SU-DHL-6 (cell line): ENCODE data around the gene JMJD4.

Source experiments
- H2AFZ ChIP-seq: fragments of 200-600 bp; sonication (generic); 2 replicates; pipeline ENCODE4 v1.6.1; 2014; ENCODE audit warnings: low read depth, mild to moderate bottlenecking, moderate library complexity, mixed read lengths, antibody characterized with exemption, low read length; ENCODE audit not compliant: severe bottlenecking
- H3F3A ChIP-seq: fragments of 200-600 bp; shearing (Covaris generic); 2 replicates; pipeline ENCODE4 v1.6.0; 2016; ENCODE audit warnings: antibody characterized with exemption, mild to moderate bottlenecking; ENCODE audit not compliant: insufficient read depth
- H3K27ac ChIP-seq: fragments of 200-600 bp; sonication (generic); 2 replicates; pipeline ENCODE4 v1.5.1; 2016; ENCODE audit warnings: low read depth, mild to moderate bottlenecking, low read length, moderate library complexity, mixed read lengths
- H3K27me3 ChIP-seq: fragments of 200-600 bp; sonication (generic), shearing (Covaris generic); 2 replicates; pipeline ENCODE4 v1.6.0; 2014; ENCODE audit warnings: mild to moderate bottlenecking, low read length
- H3K36me3 ChIP-seq: fragments of 200-600 bp; sonication (generic); 2 replicates; pipeline ENCODE4 v1.6.1; 2014; ENCODE audit warnings: mild to moderate bottlenecking, low read length, mixed read lengths
- H3K4me2 ChIP-seq: fragments of 300-600, 200-600 bp; shearing (Covaris generic), sonication (generic); 2 replicates; pipeline ENCODE4 v1.6.0; 2014; ENCODE audit warnings: low read length, low read depth, mild to moderate bottlenecking; ENCODE audit not compliant: poor library complexity, severe bottlenecking
- H3K4me3 ChIP-seq: fragments of 200-600 bp; sonication (generic); 2 replicates; pipeline ENCODE4 v1.5.1; 2014; ENCODE audit warnings: antibody characterized with exemption, low read length, mild to moderate bottlenecking, mixed read lengths; ENCODE audit not compliant: insufficient read depth, poor library complexity, severe bottlenecking
- H3K79me2 ChIP-seq: fragments of 200-600 bp; sonication (generic); 2 replicates; pipeline ENCODE4 v1.6.1; 2014; ENCODE audit warnings: mild to moderate bottlenecking, low read length, moderate library complexity; ENCODE audit not compliant: insufficient read depth
- H3K9ac ChIP-seq: fragments of 200-600 bp; sonication (generic); 2 replicates; pipeline ENCODE4 v1.7.0; 2014; ENCODE audit warnings: mild to moderate bottlenecking, low read length
- H3K9me2 ChIP-seq: fragments of 200-600 bp; sonication (generic); replicated peaks from 2 replicates; pipeline ENCODE4 v1.6.1; 2014; ENCODE audit warnings: low read length; ENCODE audit not compliant: insufficient read depth
- H3K9me3 ChIP-seq: fragments of 200-600 bp; sonication (generic); 2 replicates; pipeline ENCODE4 v1.6.1; 2014; ENCODE audit warnings: low read length, mixed read lengths; ENCODE audit not compliant: insufficient read depth
- H4K20me1 ChIP-seq: fragments of 200-600 bp; sonication (generic); 2 replicates; pipeline ENCODE4 v1.6.1; 2014; ENCODE audit warnings: low read depth, mild to moderate bottlenecking, antibody characterized with exemption, low read length, moderate library complexity, mixed read lengths
- EZH2phosphoT487 ChIP-seq: fragments of 200-600 bp; sonication (generic), shearing (Covaris generic); conservative IDR thresholded peaks from 2 replicates; pipeline ENCODE4 v1.6.1; 2018; ENCODE audit warnings: mild to moderate bottlenecking, antibody characterized with exemption, low read length, moderate library complexity, mixed read lengths
- TF ChIP-seq, protein P1 (sequence below): fragments of 200-600 bp; sonication (generic); IDR thresholded peaks from one replicate; pipeline ENCODE4 v1.5.1; 2017; ENCODE audit warnings: antibody characterized with exemption, mild to moderate bottlenecking, low read length, moderate library complexity; ENCODE audit not compliant: insufficient read depth, poor library complexity, severe bottlenecking

Gene JMJD4

DNA sequence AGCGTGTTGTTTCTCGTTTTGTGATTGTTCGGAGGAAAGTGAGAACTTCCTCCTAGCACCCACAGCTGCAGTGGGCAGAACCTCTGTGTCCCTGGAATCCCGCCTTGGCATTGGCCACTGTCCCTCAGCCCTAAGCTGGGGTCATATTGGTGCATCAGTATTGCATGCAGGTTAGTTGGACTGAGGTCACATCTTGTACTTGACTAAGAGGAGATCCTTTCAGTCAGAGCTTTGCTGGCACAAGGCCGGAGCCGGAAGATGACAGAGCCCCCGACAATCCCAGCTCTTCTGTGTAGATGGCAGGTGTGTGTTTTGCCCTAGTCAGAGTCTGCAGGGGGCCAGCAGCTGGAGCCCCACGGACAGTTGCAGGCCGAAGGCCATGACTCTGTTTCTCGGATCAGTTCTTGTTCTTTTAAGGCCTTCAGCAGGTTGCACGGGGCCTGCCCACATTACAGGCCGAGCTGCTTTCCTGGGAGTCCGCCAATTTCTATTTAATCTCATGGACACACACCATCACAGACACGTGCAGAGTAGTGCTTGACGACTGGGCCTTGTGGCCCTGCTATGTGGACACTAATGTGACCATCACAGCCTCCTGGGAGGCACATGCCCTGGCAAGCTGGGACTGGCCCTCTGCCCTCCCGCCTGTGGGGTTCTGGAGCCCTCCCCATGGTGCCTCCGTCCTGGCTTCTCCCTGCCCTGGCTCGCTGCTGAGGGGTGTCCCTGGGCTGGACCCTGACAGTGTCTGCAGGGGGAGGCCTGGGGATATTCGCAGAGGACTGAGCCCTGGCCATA lies 15.0 kb upstream of the JMJD4 start:
- H4K20me1 ChIP-seq, result no peaks in the 10 kb centered on the region
- H3K79me2 ChIP-seq, result peaks cover 9% of the 10 kb centered on the region
- H3K9ac ChIP-seq, result no peak overlapping the region
- H3K9me2 ChIP-seq, result no peaks in the 10 kb centered on the region
- H3K36me3 ChIP-seq, result no peaks in the 10 kb centered on the region
- no peak overlapping the region for H3K27ac ChIP-seq
- H3K27me3 ChIP-seq, result no peaks in the 10 kb centered on the region
- no peaks in the 10 kb centered on the region for H3F3A ChIP-seq
- no peaks in the 10 kb centered on the region for H3K9me3 ChIP-seq
- H3K4me2 ChIP-seq, result no peak overlapping the region
- TF ChIP-seq, protein P1, sequence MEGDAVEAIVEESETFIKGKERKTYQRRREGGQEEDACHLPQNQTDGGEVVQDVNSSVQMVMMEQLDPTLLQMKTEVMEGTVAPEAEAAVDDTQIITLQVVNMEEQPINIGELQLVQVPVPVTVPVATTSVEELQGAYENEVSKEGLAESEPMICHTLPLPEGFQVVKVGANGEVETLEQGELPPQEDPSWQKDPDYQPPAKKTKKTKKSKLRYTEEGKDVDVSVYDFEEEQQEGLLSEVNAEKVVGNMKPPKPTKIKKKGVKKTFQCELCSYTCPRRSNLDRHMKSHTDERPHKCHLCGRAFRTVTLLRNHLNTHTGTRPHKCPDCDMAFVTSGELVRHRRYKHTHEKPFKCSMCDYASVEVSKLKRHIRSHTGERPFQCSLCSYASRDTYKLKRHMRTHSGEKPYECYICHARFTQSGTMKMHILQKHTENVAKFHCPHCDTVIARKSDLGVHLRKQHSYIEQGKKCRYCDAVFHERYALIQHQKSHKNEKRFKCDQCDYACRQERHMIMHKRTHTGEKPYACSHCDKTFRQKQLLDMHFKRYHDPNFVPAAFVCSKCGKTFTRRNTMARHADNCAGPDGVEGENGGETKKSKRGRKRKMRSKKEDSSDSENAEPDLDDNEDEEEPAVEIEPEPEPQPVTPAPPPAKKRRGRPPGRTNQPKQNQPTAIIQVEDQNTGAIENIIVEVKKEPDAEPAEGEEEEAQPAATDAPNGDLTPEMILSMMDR, result no peak
- no peak for TF ChIP-seq EZH2phosphoT487
- H3K4me3 ChIP-seq, result no peak overlapping the region
- H2AFZ ChIP-seq, result no peak overlapping the region

DNA sequence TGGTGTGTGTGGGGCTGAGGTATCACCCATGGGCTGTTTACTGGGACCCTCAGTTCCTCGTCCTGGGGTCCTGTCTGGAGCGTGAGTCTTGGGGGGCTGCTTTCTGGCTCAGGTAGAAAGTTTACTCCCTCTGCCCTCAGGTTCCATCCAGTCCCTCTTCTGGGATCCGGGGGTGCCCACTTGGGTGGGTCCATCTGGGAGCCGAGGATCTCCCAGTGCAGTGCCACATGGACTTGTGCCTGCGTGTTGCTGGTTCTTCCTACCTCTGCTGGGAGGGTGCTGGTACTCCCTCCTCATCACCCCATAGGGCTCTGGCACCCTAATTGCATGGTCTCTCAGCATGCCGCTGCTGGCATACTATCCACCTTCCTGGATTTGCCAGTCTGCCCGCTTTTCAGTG lies 14.1 kb upstream of the JMJD4 start:
- Histone ChIP-seq H3K9me3 (no peaks in the 10 kb centered on the region), H3K27ac (no peak overlapping the region), H3K9me2 (no peaks in the 10 kb centered on the region), H3K4me3 (no peak overlapping the region), H4K20me1 (no peaks in the 10 kb centered on the region), H3K4me2 (no peak overlapping the region), H3F3A (no peaks in the 10 kb centered on the region), H2AFZ (no peak overlapping the region), H3K36me3 (no peaks in the 10 kb centered on the region), H3K9ac (no peak overlapping the region), H3K27me3 (no peaks in the 10 kb centered on the region), H3K79me2 (peaks cover 9% of the 10 kb centered on the region)
- TF ChIP-seq EZH2phosphoT487, result no peak
- TF ChIP-seq, protein P1, result no peak

DNA sequence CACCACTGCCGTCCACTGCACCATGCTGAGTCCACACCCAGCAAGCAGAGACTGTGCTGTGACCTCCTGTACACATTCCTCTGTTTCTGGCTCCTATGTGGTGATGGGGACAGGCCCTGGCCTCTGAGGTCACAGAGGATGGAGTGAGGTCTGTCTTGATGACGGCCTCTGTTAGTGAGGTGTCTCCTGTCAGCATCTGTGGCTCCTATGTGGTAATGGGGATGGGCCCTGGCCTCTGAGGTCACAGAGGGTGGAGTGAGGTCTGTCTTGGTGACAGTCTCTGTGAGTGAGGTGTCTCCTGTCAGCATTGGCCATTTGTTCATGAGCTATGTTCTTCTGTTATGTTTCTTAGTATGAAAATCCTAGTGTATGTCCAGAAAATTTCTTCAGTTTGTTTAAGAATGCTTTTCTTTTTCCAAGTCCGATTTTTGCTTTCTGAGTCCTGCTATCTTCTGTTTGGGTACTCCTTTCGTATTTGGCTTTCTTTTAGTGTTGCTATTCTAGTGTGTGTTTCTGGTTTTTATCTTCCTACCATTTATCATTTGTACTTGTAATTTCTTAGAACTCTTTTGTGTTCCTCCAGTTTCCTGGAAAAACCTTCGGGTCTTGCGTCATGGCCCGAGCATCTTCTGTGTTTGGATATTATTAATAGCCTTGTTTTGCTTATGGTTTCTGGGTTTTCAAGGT lies 13.5 kb upstream of the JMJD4 start:
- Histone ChIP-seq H3K9ac (no peak overlapping the region), H2AFZ (no peak overlapping the region), H3K27ac (no peak overlapping the region), H4K20me1 (no peaks in the 10 kb centered on the region), H3F3A (no peaks in the 10 kb centered on the region), H3K9me3 (no peaks in the 10 kb centered on the region), H3K9me2 (no peaks in the 10 kb centered on the region), H3K79me2 (peaks cover 14% of the 10 kb centered on the region), H3K27me3 (no peaks in the 10 kb centered on the region), H3K4me3 (no peak overlapping the region), H3K36me3 (no peaks in the 10 kb centered on the region), H3K4me2 (no peak overlapping the region)
- TF ChIP-seq EZH2phosphoT487, result no peak
- TF ChIP-seq, protein P1, result no peak
